ENCODE measurements around the gene APLP1.

DNA sequence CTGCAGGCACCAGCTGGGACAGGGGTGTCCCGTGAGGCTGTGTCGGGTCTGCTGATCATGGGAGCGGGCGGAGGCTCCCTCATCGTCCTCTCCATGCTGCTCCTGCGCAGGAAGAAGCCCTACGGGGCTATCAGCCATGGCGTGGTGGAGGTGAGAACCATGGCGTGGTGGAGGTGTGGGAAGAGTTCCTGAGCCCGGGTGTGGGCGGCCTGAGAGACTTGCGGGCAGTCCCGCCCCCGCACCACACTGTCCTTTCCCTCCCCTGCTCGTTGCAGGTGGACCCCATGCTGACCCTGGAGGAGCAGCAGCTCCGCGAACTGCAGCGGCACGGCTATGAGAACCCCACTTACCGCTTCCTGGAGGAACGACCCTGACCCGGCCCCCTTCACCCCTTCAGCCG, 10.7 kb downstream of the APLP1 start:
- TF ChIP-seq, protein P1, sequence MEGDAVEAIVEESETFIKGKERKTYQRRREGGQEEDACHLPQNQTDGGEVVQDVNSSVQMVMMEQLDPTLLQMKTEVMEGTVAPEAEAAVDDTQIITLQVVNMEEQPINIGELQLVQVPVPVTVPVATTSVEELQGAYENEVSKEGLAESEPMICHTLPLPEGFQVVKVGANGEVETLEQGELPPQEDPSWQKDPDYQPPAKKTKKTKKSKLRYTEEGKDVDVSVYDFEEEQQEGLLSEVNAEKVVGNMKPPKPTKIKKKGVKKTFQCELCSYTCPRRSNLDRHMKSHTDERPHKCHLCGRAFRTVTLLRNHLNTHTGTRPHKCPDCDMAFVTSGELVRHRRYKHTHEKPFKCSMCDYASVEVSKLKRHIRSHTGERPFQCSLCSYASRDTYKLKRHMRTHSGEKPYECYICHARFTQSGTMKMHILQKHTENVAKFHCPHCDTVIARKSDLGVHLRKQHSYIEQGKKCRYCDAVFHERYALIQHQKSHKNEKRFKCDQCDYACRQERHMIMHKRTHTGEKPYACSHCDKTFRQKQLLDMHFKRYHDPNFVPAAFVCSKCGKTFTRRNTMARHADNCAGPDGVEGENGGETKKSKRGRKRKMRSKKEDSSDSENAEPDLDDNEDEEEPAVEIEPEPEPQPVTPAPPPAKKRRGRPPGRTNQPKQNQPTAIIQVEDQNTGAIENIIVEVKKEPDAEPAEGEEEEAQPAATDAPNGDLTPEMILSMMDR (optimal IDR thresholded peaks at IDR 0.05 in 1 of 3, IDR thresholded peaks at IDR 0.05 in 1 of 3, conservative IDR thresholded peaks at IDR 0.05 in 1 of 3; ENCODE audit: extremely low read depth in 1 of 3, insufficient read depth in 2 of 3, low read length in 3 of 3) = no peak
- no peak for TF ChIP-seq EZH2 (IDR thresholded peaks at IDR 0.05; ENCODE audit: low read length)

All from keratinocyte (primary cell).